ENCODE data around the gene CCDC90B. TPM values are rescaled to one million over a fixed set of nuclear protein-coding genes. Genes with fewer than 3 reads are reported as not detected.

CCDC90B gene
- total RNA-seq, 1 donor from 2014 or later, result 42.4 TPM

- H3K27me3 Mint-ChIP-seq (ENCODE audit: unreplicated experiment), result no peaks in the 10 kb centered on the region
- H3K9me3 Mint-ChIP-seq (ENCODE audit: unreplicated experiment), result no peaks in the 10 kb centered on the region
- no peak for DNase-seq (ENCODE audit: extremely low spot score, unreplicated experiment)
- peaks cover under 1% of the 10 kb centered on the region for H3K36me3 Mint-ChIP-seq (ENCODE audit: unreplicated experiment)
- H3K27ac Mint-ChIP-seq (ENCODE audit: unreplicated experiment), result no peak overlapping the region
- no peak overlapping the region for H3K4me3 Mint-ChIP-seq (ENCODE audit: unreplicated experiment)
- peak; percentile 80 for TF ChIP-seq CTCF (IDR thresholded peaks at IDR 0.05)
- no peaks in the 10 kb centered on the region for H3K4me1 Mint-ChIP-seq (ENCODE audit: unreplicated experiment)
These were observed 36.1 kb downstream of the CCDC90B start for GRCh38 chr11:83249972-83250593.

GRCh38 chr11:83249445-83249844 is 36.7 kb downstream of the CCDC90B start:
- H3K4me1 Mint-ChIP-seq (ENCODE audit: unreplicated experiment), result no peaks in the 10 kb centered on the region
- no peaks in the 10 kb centered on the region for H3K27me3 Mint-ChIP-seq (ENCODE audit: unreplicated experiment)
- no peak overlapping the region for H3K4me3 Mint-ChIP-seq (ENCODE audit: unreplicated experiment)
- no peak for DNase-seq (ENCODE audit: extremely low spot score, unreplicated experiment)
- no peak for TF ChIP-seq CTCF (IDR thresholded peaks at IDR 0.05)
- H3K9me3 Mint-ChIP-seq (ENCODE audit: unreplicated experiment), result no peaks in the 10 kb centered on the region
- H3K36me3 Mint-ChIP-seq (ENCODE audit: unreplicated experiment), result no peaks in the 10 kb centered on the region
- no peak overlapping the region for H3K27ac Mint-ChIP-seq (ENCODE audit: unreplicated experiment)

GRCh38 chr11:83241291-83241946 is 44.7 kb downstream of the CCDC90B start:
- H3K9me3 Mint-ChIP-seq (ENCODE audit: unreplicated experiment), result no peaks in the 10 kb centered on the region
- no peaks in the 10 kb centered on the region for H3K27me3 Mint-ChIP-seq (ENCODE audit: unreplicated experiment)
- H3K4me1 Mint-ChIP-seq (ENCODE audit: unreplicated experiment), result no peaks in the 10 kb centered on the region
- H3K4me3 Mint-ChIP-seq (ENCODE audit: unreplicated experiment), result no peak overlapping the region
- H3K36me3 Mint-ChIP-seq (ENCODE audit: unreplicated experiment), result no peaks in the 10 kb centered on the region
- no peak for DNase-seq (ENCODE audit: extremely low spot score, unreplicated experiment)
- no peak overlapping the region for H3K27ac Mint-ChIP-seq (ENCODE audit: unreplicated experiment)
- TF ChIP-seq CTCF (IDR thresholded peaks at IDR 0.05), result peak; percentile 67

GRCh38 chr11:83238111-83238510 is 48.1 kb downstream of the CCDC90B start:
- H3K4me1 Mint-ChIP-seq (ENCODE audit: unreplicated experiment), result no peaks in the 10 kb centered on the region
- no peaks in the 10 kb centered on the region for H3K36me3 Mint-ChIP-seq (ENCODE audit: unreplicated experiment)
- no peak overlapping the region for H3K4me3 Mint-ChIP-seq (ENCODE audit: unreplicated experiment)
- DNase-seq (ENCODE audit: extremely low spot score, unreplicated experiment), result no peak
- H3K27me3 Mint-ChIP-seq (ENCODE audit: unreplicated experiment), result peaks cover 4% of the 10 kb centered on the region
- H3K27ac Mint-ChIP-seq (ENCODE audit: unreplicated experiment), result no peak overlapping the region
- no peaks in the 10 kb centered on the region for H3K9me3 Mint-ChIP-seq (ENCODE audit: unreplicated experiment)
- no peak for TF ChIP-seq CTCF (IDR thresholded peaks at IDR 0.05)

- no peak for DNase-seq (ENCODE audit: extremely low spot score, unreplicated experiment)
- Mint-ChIP-seq H3K27ac (ENCODE audit: unreplicated experiment) (no peak overlapping the region), H3K9me3 (ENCODE audit: unreplicated experiment) (no peaks in the 10 kb centered on the region), H3K4me1 (ENCODE audit: unreplicated experiment) (no peaks in the 10 kb centered on the region), H3K36me3 (ENCODE audit: unreplicated experiment) (no peaks in the 10 kb centered on the region), H3K4me3 (ENCODE audit: unreplicated experiment) (no peak overlapping the region), H3K27me3 (ENCODE audit: unreplicated experiment) (peaks cover 18% of the 10 kb centered on the region)
- TF ChIP-seq CTCF (IDR thresholded peaks at IDR 0.05), result no peak
These were observed 50.3 kb downstream of the CCDC90B start for GRCh38 chr11:83235825-83236224.
